ENCODE data around the gene NPL. TPM values are rescaled to one million over a fixed set of nuclear protein-coding genes. Genes with fewer than 3 reads are reported as not detected.

The NPL gene
- total RNA-seq, 1 experiment from 2014 or later: 2.4 TPM

- no peak overlapping the region for H2BK15ac ChIP-seq (ENCODE audit: low read depth, low read length)
These were observed 46.2 kb downstream of the NPL start for GRCh38 chr1:182835806-182836205.

More at GRCh38 chr1:182835806-182836205, 46.2 kb downstream of the NPL start:
- no peak overlapping the region for H2AK5ac ChIP-seq (ENCODE audit: insufficient read length, low read length)
- H3K4me2 ChIP-seq (ENCODE audit: insufficient read depth, insufficient read length, low read length): no peak overlapping the region
- H3K79me1 ChIP-seq (ENCODE audit: insufficient read depth, low read depth, low read length, poor library complexity, severe bottlenecking): no peaks in the 10 kb centered on the region
- Mint-ChIP-seq H3K36me3 (ENCODE audit: insufficient read depth in 1 of 3, low read depth in 3 of 3) (peaks cover 9 to 16% (median 16%) of the 10 kb centered on the region in 3 experiments; a peak in 6 of 7 replicates), H3K4me3 (no peak overlapping the region), H3K9me3 (0 out of 5 replicates have a peak, but pooled peaks cover 0 to 3% of the 10 kb centered on the region in 2 experiments), H3K27ac (no peak overlapping the region), H3K27me3 (ENCODE audit: low read depth) (peaks cover 5% of the 10 kb centered on the region; the same call in 1 of the 2 replicates), H3K4me1 (peaks cover 8 to 10% of the 10 kb centered on the region in 2 experiments)
- no peak overlapping the region for H3K27ac ChIP-seq (ENCODE audit: insufficient read length, low read depth, low read length)
- H3K4ac ChIP-seq (ENCODE audit: low read depth, low read length): no peak overlapping the region
- no peaks in the 10 kb centered on the region for H3K27me3 ChIP-seq (ENCODE audit: insufficient read depth, low read length)
- no peak overlapping the region for H3K9ac ChIP-seq (ENCODE audit: extremely low read depth, insufficient read length, low read length)
- peaks cover 13% of the 10 kb centered on the region for H3K79me2 ChIP-seq (ENCODE audit: insufficient read depth, low read length)
- no peaks in the 10 kb centered on the region for H4K20me1 ChIP-seq (ENCODE audit: control insufficient read depth, insufficient read depth, insufficient read length)
- no peaks in the 10 kb centered on the region for H3K9me3 ChIP-seq (ENCODE audit: control insufficient read depth, low read depth, low read length)
- H3K18ac ChIP-seq (ENCODE audit: insufficient read length, low read depth, low read length): no peak overlapping the region
- H2BK20ac ChIP-seq (ENCODE audit: low read depth, low read length, poor library complexity, severe bottlenecking): no peak overlapping the region
- no peak overlapping the region for H4K91ac ChIP-seq (ENCODE audit: insufficient read length, low read depth, low read length)
- H2BK12ac ChIP-seq (ENCODE audit: insufficient read length, low read depth, low read length): no peak overlapping the region
- H3K23me2 ChIP-seq (ENCODE audit: insufficient read length, low read depth, low read length, poor library complexity, severe bottlenecking): peaks cover 8% of the 10 kb centered on the region
- no peaks in the 10 kb centered on the region; the same call in 1 of the 2 replicates for H3K4me1 ChIP-seq (ENCODE audit: insufficient read depth, low read length)
- H3K14ac ChIP-seq (ENCODE audit: insufficient read depth, low read length): no peak overlapping the region
- H3K23ac ChIP-seq (ENCODE audit: insufficient read length, low read depth, low read length): no peak overlapping the region
- no peak overlapping the region for H3K56ac ChIP-seq (ENCODE audit: insufficient read length, low read depth, low read length)
- DNase-seq: no peak
- no peak overlapping the region for H2AFZ ChIP-seq (ENCODE audit: low read length)
- no CpG with 5 or more reads among the region's 10 CpGs for WGBS (ENCODE audit: extremely low coverage, insufficient read length, low lambda C conversion rate)
- no peak overlapping the region for H3T11ph ChIP-seq (ENCODE audit: low read length)
- H2BK5ac ChIP-seq (ENCODE audit: insufficient read length, low read length): no peak overlapping the region
- H4K8ac ChIP-seq (replicated peaks; ENCODE audit: insufficient read length, low read depth, low read length): no peak overlapping the region
- H4K5ac ChIP-seq (ENCODE audit: insufficient read length, low read depth, low read length): no peak overlapping the region
- no peak for TF ChIP-seq CTCF (conservative IDR thresholded peaks at IDR 0.05)
- no peak overlapping the region for H2BK120ac ChIP-seq (ENCODE audit: low read depth, low read length, poor library complexity, severe bottlenecking)
